ENCODE measurements around the gene MYO1G.

DNA sequence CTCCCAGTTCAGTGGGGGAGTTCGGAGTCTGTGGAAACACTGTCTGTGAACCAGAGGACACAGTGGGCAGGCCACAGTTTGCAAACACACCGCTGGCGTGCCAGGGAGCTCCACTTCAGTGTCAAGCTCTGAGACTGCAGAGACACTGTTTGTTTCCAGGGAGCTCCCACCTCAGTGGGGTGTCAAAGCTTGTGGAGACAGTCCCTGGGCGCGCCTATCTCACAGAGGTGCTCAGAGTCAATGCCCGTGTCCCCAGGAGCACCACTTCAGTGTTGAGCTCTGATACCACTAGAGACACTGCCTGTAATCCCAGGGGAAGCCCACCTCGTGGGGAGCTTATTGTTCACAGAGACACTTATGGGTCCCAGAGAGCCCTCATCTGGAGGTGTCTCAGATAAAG lies 4.3 kb downstream of the MYO1G start:
- no peak for TF ChIP-seq CTCF (IDR thresholded peaks at IDR 0.05)
- TF ChIP-seq POLR2A (IDR thresholded peaks at IDR 0.05): no peak

Measured in adrenal gland (tissue), 5 donors.